Measurements from ENCODE around the gene SMIM21. TPM values are rescaled to one million over a fixed set of nuclear protein-coding genes. Genes with fewer than 3 reads are reported as not detected.

SMIM21 gene
- not detected for total RNA-seq

- DNase-seq (ENCODE audit: low spot score in 2 of 2) (no peak), FAIRE-seq (no peak)
Measured at GRCh38 chr18:75427603-75428002, at the start of gene SMIM21. Gene SMIM21, minus strand, starts transcription at chr18:75427703. Its CDS starts 140 bp downstream, at chr18:75427563.

- FAIRE-seq (no peak), DNase-seq (ENCODE audit: low spot score in 2 of 2) (no peak)
Measured at GRCh38 chr18:75475228-75475627, 47.7 kb upstream of the SMIM21 start.

GRCh38 chr18:75474332-75474731, 46.8 kb upstream of the SMIM21 start:
- DNase-seq (ENCODE audit: low spot score in 2 of 2) (no peak), FAIRE-seq (no peak)

GRCh38 chr18:75473316-75473715, 45.8 kb upstream of the SMIM21 start:
- FAIRE-seq (no peak), DNase-seq (ENCODE audit: low spot score in 2 of 2) (no peak)

GRCh38 chr18:75472906-75473305, 45.4 kb upstream of the SMIM21 start:
- DNase-seq (ENCODE audit: low spot score in 2 of 2) (no peak), FAIRE-seq (no peak)

- no peak for DNase-seq (ENCODE audit: low spot score in 2 of 2)
- no peak for FAIRE-seq
Measured at GRCh38 chr18:75472396-75472795, 44.9 kb upstream of the SMIM21 start.

GRCh38 chr18:75471850-75472249, 44.3 kb upstream of the SMIM21 start:
- DNase-seq (ENCODE audit: low spot score in 2 of 2) (no peak), FAIRE-seq (no peak)

- DNase-seq (ENCODE audit: low spot score in 2 of 2): no peak
- FAIRE-seq: no peak
Measured at GRCh38 chr18:75467851-75468250, 40.3 kb upstream of the SMIM21 start.

GRCh38 chr18:75467281-75467795, 39.8 kb upstream of the SMIM21 start:
- FAIRE-seq (no peak), DNase-seq (ENCODE audit: low spot score in 2 of 2) (no peak)

GRCh38 chr18:75464356-75464755, 36.9 kb upstream of the SMIM21 start:
- FAIRE-seq: no peak

GRCh38 chr18:75462178-75462832, 34.8 kb upstream of the SMIM21 start:
- DNase-seq (ENCODE audit: low spot score in 2 of 2) (no peak), FAIRE-seq (no peak)

More at GRCh38 chr18:75464356-75464755, 36.9 kb upstream of the SMIM21 start:
- no peak for DNase-seq (ENCODE audit: low spot score in 2 of 2)

GRCh38 chr18:75456199-75456631, 28.7 kb upstream of the SMIM21 start:
- FAIRE-seq: no peak
- peak in 1 of 2 donors; percentile 14 for DNase-seq (ENCODE audit: low spot score in 2 of 2)

- FAIRE-seq: no peak
Measured at GRCh38 chr18:75455249-75456198, 28.0 kb upstream of the SMIM21 start.

GRCh38 chr18:75454022-75454795, 26.7 kb upstream of the SMIM21 start:
- FAIRE-seq: no peak
- no peak for DNase-seq (ENCODE audit: low spot score in 2 of 2)

More at GRCh38 chr18:75455249-75456198, 28.0 kb upstream of the SMIM21 start:
- DNase-seq (ENCODE audit: low spot score in 2 of 2): peak; percentile 33 to 34

- DNase-seq (ENCODE audit: low spot score in 2 of 2): no peak
- no peak for FAIRE-seq
Measured at GRCh38 chr18:75450906-75451305, 23.4 kb upstream of the SMIM21 start.

GRCh38 chr18:75441896-75442295, 14.4 kb upstream of the SMIM21 start:
- FAIRE-seq: no peak

GRCh38 chr18:75439348-75439747, 11.8 kb upstream of the SMIM21 start:
- DNase-seq (ENCODE audit: low spot score in 2 of 2) (no peak), FAIRE-seq (no peak)

More at GRCh38 chr18:75441896-75442295, 14.4 kb upstream of the SMIM21 start:
- no peak for DNase-seq (ENCODE audit: low spot score in 2 of 2)

- FAIRE-seq (no peak), DNase-seq (ENCODE audit: low spot score in 2 of 2) (no peak)
Measured at GRCh38 chr18:75438891-75439290, 11.4 kb upstream of the SMIM21 start.

GRCh38 chr18:75437979-75438378, 10.5 kb upstream of the SMIM21 start:
- DNase-seq (ENCODE audit: low spot score in 2 of 2): no peak
- no peak for FAIRE-seq

- FAIRE-seq (no peak), DNase-seq (ENCODE audit: low spot score in 2 of 2) (no peak)
Measured at GRCh38 chr18:75433098-75433497, 5.6 kb upstream of the SMIM21 start.
